Retina (tissue), 1 donor: Measurements from ENCODE around the gene PCMT1.
"Not testable (repeated sequence)": the region's sequence is repeated elsewhere in the genome, so short reads cannot be mapped to it uniquely, and the experiment has no call there.

Source experiments
- DNase-seq: peaks from one replicate; pipeline ENCODE4 v3.0.0-alpha.2; 2016

PCMT1 gene

GRCh38 chr6:149823013-149823412, 73.5 kb downstream of the PCMT1 start:
- DNase-seq: no peak

GRCh38 chr6:149825292-149825691, 75.8 kb downstream of the PCMT1 start:
- no peak for DNase-seq

GRCh38 chr6:149830731-149831307, 81.3 kb downstream of the PCMT1 start:
- DNase-seq: no peak

GRCh38 chr6:149831308-149831820, 81.8 kb downstream of the PCMT1 start:
- DNase-seq: no peak

- no peak for DNase-seq
Observed at GRCh38 chr6:149833651-149834050, 84.1 kb downstream of the PCMT1 start.

GRCh38 chr6:149834513-149835481, 85.3 kb downstream of the PCMT1 start:
- peak; percentile 78 for DNase-seq

- DNase-seq: no peak
Observed at GRCh38 chr6:149840345-149841075, 91.0 kb downstream of the PCMT1 start.

- no peak for DNase-seq
Observed at GRCh38 chr6:149842331-149842730, 92.8 kb downstream of the PCMT1 start.

- no peak for DNase-seq
Observed at GRCh38 chr6:149843051-149843633, 93.6 kb downstream of the PCMT1 start.

- not testable (repeated sequence) for DNase-seq
Observed at GRCh38 chr6:149844036-149844435, 94.5 kb downstream of the PCMT1 start.

GRCh38 chr6:149844480-149844879, 94.9 kb downstream of the PCMT1 start:
- no peak for DNase-seq

- no peak for DNase-seq
Observed at GRCh38 chr6:149845549-149845948, 96.0 kb downstream of the PCMT1 start.

GRCh38 chr6:149846321-149846720, 96.8 kb downstream of the PCMT1 start:
- no peak for DNase-seq

- no peak for DNase-seq
Observed at GRCh38 chr6:149847939-149848267, 98.4 kb downstream of the PCMT1 start.

- DNase-seq: not testable (repeated sequence)
Observed at GRCh38 chr6:149848343-149848742, 98.8 kb downstream of the PCMT1 start.

- no peak for DNase-seq
Observed at GRCh38 chr6:149851461-149852110, 102.0 kb downstream of the PCMT1 start.

- no peak for DNase-seq
Observed at GRCh38 chr6:149852180-149852579, 102.6 kb downstream of the PCMT1 start.

GRCh38 chr6:149852881-149853280, 103.3 kb downstream of the PCMT1 start:
- no peak for DNase-seq

GRCh38 chr6:149854017-149854416, 104.5 kb downstream of the PCMT1 start:
- DNase-seq: not testable (repeated sequence)

GRCh38 chr6:149854532-149854931, 105.0 kb downstream of the PCMT1 start:
- DNase-seq: no peak

GRCh38 chr6:149855040-149855654, 105.6 kb downstream of the PCMT1 start:
- no peak for DNase-seq

- DNase-seq: no peak
Observed at GRCh38 chr6:149855741-149856140, 106.2 kb downstream of the PCMT1 start.
